Measurements from ENCODE around the gene DBX1.

DNA sequence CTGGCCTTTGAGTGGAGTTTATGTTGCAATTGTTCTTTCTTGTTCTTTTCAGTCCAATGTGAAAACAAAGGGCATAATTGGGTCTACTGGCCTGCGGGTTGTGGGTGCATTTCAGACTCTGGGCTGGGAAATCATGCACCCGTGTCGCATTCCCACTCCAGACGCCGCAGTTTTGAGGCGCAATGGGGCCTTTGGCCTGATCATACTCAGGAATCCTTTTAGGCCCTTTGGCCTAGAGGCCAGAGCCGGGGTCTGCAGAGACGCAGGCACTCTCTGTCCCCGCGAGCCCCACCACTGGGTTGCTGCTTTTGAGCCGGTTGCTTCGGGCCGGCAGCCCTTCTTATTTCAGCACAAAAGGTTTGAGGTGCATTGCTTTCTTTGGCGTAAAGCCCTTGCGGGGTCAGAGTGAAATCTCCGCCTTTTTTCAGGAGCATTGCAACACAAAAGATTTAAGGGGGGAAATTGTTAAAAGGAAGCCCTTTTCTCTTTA lies 48.4 kb upstream of the DBX1 start:
- TF ChIP-seq POLR2A (IDR thresholded peaks at IDR 0.05), result no peak
- TF ChIP-seq, protein P1, sequence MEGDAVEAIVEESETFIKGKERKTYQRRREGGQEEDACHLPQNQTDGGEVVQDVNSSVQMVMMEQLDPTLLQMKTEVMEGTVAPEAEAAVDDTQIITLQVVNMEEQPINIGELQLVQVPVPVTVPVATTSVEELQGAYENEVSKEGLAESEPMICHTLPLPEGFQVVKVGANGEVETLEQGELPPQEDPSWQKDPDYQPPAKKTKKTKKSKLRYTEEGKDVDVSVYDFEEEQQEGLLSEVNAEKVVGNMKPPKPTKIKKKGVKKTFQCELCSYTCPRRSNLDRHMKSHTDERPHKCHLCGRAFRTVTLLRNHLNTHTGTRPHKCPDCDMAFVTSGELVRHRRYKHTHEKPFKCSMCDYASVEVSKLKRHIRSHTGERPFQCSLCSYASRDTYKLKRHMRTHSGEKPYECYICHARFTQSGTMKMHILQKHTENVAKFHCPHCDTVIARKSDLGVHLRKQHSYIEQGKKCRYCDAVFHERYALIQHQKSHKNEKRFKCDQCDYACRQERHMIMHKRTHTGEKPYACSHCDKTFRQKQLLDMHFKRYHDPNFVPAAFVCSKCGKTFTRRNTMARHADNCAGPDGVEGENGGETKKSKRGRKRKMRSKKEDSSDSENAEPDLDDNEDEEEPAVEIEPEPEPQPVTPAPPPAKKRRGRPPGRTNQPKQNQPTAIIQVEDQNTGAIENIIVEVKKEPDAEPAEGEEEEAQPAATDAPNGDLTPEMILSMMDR (IDR thresholded peaks at IDR 0.05), result no peak

Data from ovary (tissue), 3 donors.